Adrenal gland (tissue), 12 donors: ENCODE data around the gene MYADM. TPM values are rescaled to one million over a fixed set of nuclear protein-coding genes. Genes with fewer than 3 reads are reported as not detected.
"Not testable (repeated sequence)": the region's sequence is repeated elsewhere in the genome, so short reads cannot be mapped to it uniquely, and the experiment has no call there.

Experiments
- DNase-seq, 7 donors: peaks; one replicate each; pipeline ENCODE4 v3.0.0-alpha.2; 2019 to 2020
- H3K27ac ChIP-seq, 5 donors: fragments of 200-600 bp; sonication (generic) in 4 of 5; 1 replicate in 3 of 5; 2 replicates in 2 of 5; pipeline versions ENCODE4 v1.5.1 to v1.8.0; 2016 to 2020; ENCODE audit warnings: mild to moderate bottlenecking in 1 of 5
- H3K27me3 ChIP-seq: fragments of 200-600 bp; 2 replicates; pipeline ENCODE4 v1.8.0; 2021
- H3K36me3 ChIP-seq, 2 donors: fragments of 200-600 bp; replicated peaks in 1 of 2; 1 replicate in 1 of 2; 2 replicates in 1 of 2; pipeline versions ENCODE4 v1.5.1 to v1.8.0; 2018 to 2022
- H3K4me1 ChIP-seq, 2 donors: fragments of 200-600 bp; replicated peaks in 1 of 2; 1 replicate in 1 of 2; 2 replicates in 1 of 2; pipeline versions ENCODE4 v1.5.1 to v1.8.0; 2018 to 2021
- H3K4me3 ChIP-seq, 4 donors: fragments of 200-600 bp; sonication (generic) in 3 of 4; one replicate each; pipeline ENCODE4 v1.5.1; 2016 to 2018
- H3K9me3 ChIP-seq, 3 donors: fragments of 200-600 bp; sonication (generic) in 1 of 3; replicated peaks in 1 of 3; 1 replicate in 2 of 3; 2 replicates in 1 of 3; pipeline versions ENCODE4 v1.5.1 to v1.8.0; 2016 to 2021
- CTCF ChIP-seq, 6 experiments: fragments of 450-650 bp in 4 of 6; fragments of 200-600 bp in 2 of 6; sonication (generic) in 1 of 6; IDR thresholded peaks; 1 replicate in 5 of 6; 2 replicates in 1 of 6; pipeline versions ENCODE4 v1.5.1 to v1.8.0; 2016 to 2021; ENCODE audit warnings: antibody characterized with exemption in 6 of 6, mild to moderate bottlenecking in 2 of 6, moderate library complexity in 1 of 6
- POLR2A ChIP-seq, 2 donors: fragments of 450-650 bp; IDR thresholded peaks; one replicate each; pipeline ENCODE4 v1.6.1; 2017; ENCODE audit warnings: antibody characterized with exemption in 2 of 2, mild to moderate bottlenecking in 2 of 2, moderate library complexity in 1 of 2
- WGBS, 4 donors: extraction: QIAGEN DNeasy Blood & Tissue Kit in 2 of 4; methylation state at CpG; one replicate each; pipeline versions ENCODE4 v1.1.5 to v1.1.7; 2013 to 2017; 5-methylcytosine and 5-hydroxymethylcytosine counted together
- intact Hi-C, 2 donors: fragments of 100-400 bp; cut with DNase I; formaldehyde crosslinking; loops; one replicate each; pipeline versions ENCODE4 v1.14.1 to v1.15.0; 2022 to 2023
- polyA plus RNA-seq, 3 donors: library from polyadenylated mRNA; stranded (reverse); fragments of 200-250 nt in 2 of 3; fragments of 350-450 nt in 1 of 3; fragmentation: Illumina TruSeq in 1 of 3; extraction: RNeasy Lipid Tissue Mini Kit (QIAGEN cat#74804) in 1 of 3; gene quantifications; one replicate each; pipeline ENCODE4 v1.2.3, GENCODE V29; 2013 to 2014
- total RNA-seq, 9 donors: library from RNA; depleted of rRNA in 4 of 9; stranded (reverse); fragments of >200 nt in 4 of 9; fragments of 120-200 nt in 1 of 9; fragmentation: NEBNext Ultra II Directional in 1 of 9; extraction: Animal tissue kit (Norgen Biotek cat#: 25700) in 1 of 9; gene quantifications; one replicate each; pipeline versions ENCODE4 v1.1.0 to v1.2.4, GENCODE V29; 2013 to 2023
- donor health status: healthy with polysubstance abuse.
- donor health status: Bipolar disorder and iron deficiency.
- donor health status: DM: yes; HTN: yes; CAD: no.
- donor health status: DM: no; HTN: no; CAD: no.
- donor health status: DM: no; HTN: no; CAD: no.
- donor health status: DM: yes; HTN: yes; CAD: no.

Gene MYADM
- total and polyA plus RNA-seq, 12 donors: 6.5 to 74.0 (median 38.1) TPM

- H3K9me3 ChIP-seq, H3K4me3 ChIP-seq, H3K27ac ChIP-seq, H3K4me1 ChIP-seq, DNase-seq, H3K36me3 ChIP-seq, H3K27me3 ChIP-seq: not testable (repeated sequence)
- 59 to 67% (median 64%) methylated on average over 4 of the region's 4 CpGs for WGBS, 4 donors
- intact Hi-C loops: loop anchor here (5.0 to 10.0 kb wide), 2 partner anchors 184 to 186 kb away; no protein-coding TSS in a partner anchor
Measured at GRCh38 chr19:53840914-53841313, 26.8 kb upstream of the MYADM start.

GRCh38 chr19:53844849-53845246 lies 22.8 kb upstream of the MYADM start:
- peaks cover 0 to 9% of the 10 kb centered on the region in 2 donors for H3K4me1 ChIP-seq
- 64 to 79% (median 75%) methylated on average over 9 of the region's 9 CpGs for WGBS, 4 donors
- no peaks in the 10 kb centered on the region for H3K36me3 ChIP-seq
- DNase-seq: no peak
- H3K27me3 ChIP-seq: no peaks in the 10 kb centered on the region
- H3K9me3 ChIP-seq: no peaks in the 10 kb centered on the region
- intact Hi-C loops: loop anchor here (5.0 to 10.0 kb wide), 2 partner anchors 180 to 182 kb away; no protein-coding TSS in a partner anchor
- TF ChIP-seq POLR2A (IDR thresholded peaks at IDR 0.05): no peak
- no peak for TF ChIP-seq CTCF (IDR thresholded peaks at IDR 0.05)
- H3K27ac ChIP-seq: no peak overlapping the region
- no peak overlapping the region for H3K4me3 ChIP-seq

- no peaks in the 10 kb centered on the region for H3K27me3 ChIP-seq
- no peaks in the 10 kb centered on the region for H3K9me3 ChIP-seq
- no peaks in the 10 kb centered on the region for H3K36me3 ChIP-seq
- intact Hi-C loops: loop anchor here in 1 of 2 donors (10.0 kb wide), 1 partner anchor 177 kb away; no protein-coding TSS in a partner anchor
- H3K27ac ChIP-seq: no peak overlapping the region
- TF ChIP-seq CTCF (IDR thresholded peaks at IDR 0.05) (no peak), POLR2A (IDR thresholded peaks at IDR 0.05) (no peak)
- WGBS, 4 donors: 48 to 54% (median 51%) methylated on average over 8 of the region's 8 CpGs
- DNase-seq: no peak
- H3K4me3 ChIP-seq: no peak overlapping the region
- H3K4me1 ChIP-seq: peaks cover 0 to under 1% of the 10 kb centered on the region in 2 donors
Measured at GRCh38 chr19:53847555-53847954, 20.1 kb upstream of the MYADM start.

DNA sequence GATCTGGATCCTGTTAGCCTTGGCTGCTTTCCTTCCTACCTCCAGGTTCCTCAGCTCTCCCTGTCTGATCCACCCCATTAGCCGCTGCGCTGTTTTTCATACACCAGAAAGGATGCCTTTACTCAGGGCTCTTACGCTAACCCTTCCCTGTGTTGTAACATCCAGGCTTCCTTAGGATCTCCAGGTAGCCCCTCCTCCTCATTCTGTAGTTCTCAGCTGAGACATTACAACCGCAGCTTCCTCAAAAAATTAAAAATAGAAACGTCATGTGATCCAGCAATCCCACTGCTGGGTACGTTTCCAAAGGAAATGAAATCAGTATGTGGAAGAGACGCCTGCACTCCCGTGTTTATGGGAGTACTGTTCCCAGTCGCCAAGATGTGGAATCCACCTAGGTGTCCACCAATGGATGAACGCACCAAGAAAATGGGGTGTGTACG lies 18.4 kb upstream of the MYADM start:
- no peaks in the 10 kb centered on the region for H3K9me3 ChIP-seq
- no peak overlapping the region for H3K4me3 ChIP-seq
- no peaks in the 10 kb centered on the region for H3K27me3 ChIP-seq
- 35 to 50% (median 47%) methylated on average over 11 of the region's 11 CpGs for WGBS, 4 donors
- H3K36me3 ChIP-seq: no peaks in the 10 kb centered on the region
- intact Hi-C loops: loop anchor here in 1 of 2 donors (10.0 kb wide), 1 partner anchor 176 kb away; no protein-coding TSS in a partner anchor
- TF ChIP-seq POLR2A (IDR thresholded peaks at IDR 0.05) (no peak), CTCF (IDR thresholded peaks at IDR 0.05) (no peak)
- H3K27ac ChIP-seq: no peak overlapping the region
- DNase-seq: no peak
- no peaks in the 10 kb centered on the region for H3K4me1 ChIP-seq

DNA sequence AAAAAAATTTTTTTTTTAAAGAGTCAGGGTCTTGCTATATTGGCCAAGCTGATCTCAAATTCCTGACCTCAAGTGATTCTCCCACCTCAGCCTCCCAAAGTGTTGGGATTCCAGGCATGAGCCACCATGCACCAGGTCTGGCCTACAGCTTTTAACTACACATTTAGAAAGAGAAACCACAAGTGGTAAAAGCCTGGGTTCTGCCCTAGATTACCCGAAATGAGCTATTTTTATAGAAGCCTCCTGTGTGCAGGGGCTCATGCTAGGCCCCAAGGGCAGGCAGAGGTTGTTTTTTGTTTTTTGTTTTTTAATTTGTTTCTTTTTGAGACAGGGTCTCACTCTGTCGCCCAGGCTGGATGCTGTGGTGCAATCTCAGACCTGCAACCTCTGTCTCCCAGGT lies 14.0 kb upstream of the MYADM start:
- Histone ChIP-seq H3K4me3 (no peak overlapping the region), H3K27ac (no peak overlapping the region), H3K27me3 (no peaks in the 10 kb centered on the region), H3K9me3 (no peaks in the 10 kb centered on the region), H3K4me1 (no peaks in the 10 kb centered on the region), H3K36me3 (no peaks in the 10 kb centered on the region)
- WGBS, 4 donors: 69 to 81% (median 71%) methylated on average over 2 of the region's 2 CpGs
- no peak for DNase-seq
- TF ChIP-seq CTCF (IDR thresholded peaks at IDR 0.05) (no peak), POLR2A (IDR thresholded peaks at IDR 0.05) (no peak)
- intact Hi-C loops: no loop called here
